ENCODE results near the gene RTP3.
"Not testable (repeated sequence)": the region's sequence is repeated elsewhere in the genome, so short reads cannot be mapped to it uniquely, and the experiment has no call there.

RTP3 gene

GRCh38 chr3:46519952-46520351, 22.2 kb downstream of the RTP3 start:
- no peak for DNase-seq (ENCODE audit: low spot score)

GRCh38 chr3:46520531-46520930, 22.8 kb downstream of the RTP3 start:
- DNase-seq (ENCODE audit: low spot score) = no peak

- DNase-seq (ENCODE audit: low spot score) = no peak
Observed at GRCh38 chr3:46521096-46521495, 23.3 kb downstream of the RTP3 start.

- not testable (repeated sequence) for DNase-seq (ENCODE audit: low spot score)
Observed at GRCh38 chr3:46522201-46522600, 24.4 kb downstream of the RTP3 start.

GRCh38 chr3:46523556-46523955, 25.8 kb downstream of the RTP3 start:
- no peak for DNase-seq (ENCODE audit: low spot score)

- DNase-seq (ENCODE audit: low spot score) = no peak
Observed at GRCh38 chr3:46524008-46524407, 26.2 kb downstream of the RTP3 start.

- DNase-seq (ENCODE audit: low spot score) = no peak
Observed at GRCh38 chr3:46524832-46525231, 27.1 kb downstream of the RTP3 start.

GRCh38 chr3:46527239-46527638, 29.5 kb downstream of the RTP3 start:
- DNase-seq (ENCODE audit: low spot score) = no peak

GRCh38 chr3:46533091-46533490, 35.3 kb downstream of the RTP3 start:
- no peak for DNase-seq (ENCODE audit: low spot score)

GRCh38 chr3:46535746-46536145, 38.0 kb downstream of the RTP3 start:
- no peak for DNase-seq (ENCODE audit: low spot score)

- no peak for DNase-seq (ENCODE audit: low spot score)
Observed at GRCh38 chr3:46536758-46537157, 39.0 kb downstream of the RTP3 start.

GRCh38 chr3:46537316-46537715, 39.5 kb downstream of the RTP3 start:
- DNase-seq (ENCODE audit: low spot score) = no peak

- DNase-seq (ENCODE audit: low spot score) = no peak
Observed at GRCh38 chr3:46537779-46538178, 40.0 kb downstream of the RTP3 start.

GRCh38 chr3:46538425-46538802, 40.6 kb downstream of the RTP3 start:
- DNase-seq (ENCODE audit: low spot score) = not testable (repeated sequence)

GRCh38 chr3:46538803-46539442, 41.1 kb downstream of the RTP3 start:
- peak; percentile 92 for DNase-seq (ENCODE audit: low spot score)

- no peak for DNase-seq (ENCODE audit: low spot score)
Observed at GRCh38 chr3:46539443-46540005, 41.7 kb downstream of the RTP3 start.

GRCh38 chr3:46540550-46540949, 42.8 kb downstream of the RTP3 start:
- DNase-seq (ENCODE audit: low spot score) = no peak

GRCh38 chr3:46541835-46542234, 44.1 kb downstream of the RTP3 start:
- no peak for DNase-seq (ENCODE audit: low spot score)

- no peak for DNase-seq (ENCODE audit: low spot score)
Observed at GRCh38 chr3:46542344-46542743, 44.6 kb downstream of the RTP3 start.

GRCh38 chr3:46542801-46543201, 45.0 kb downstream of the RTP3 start:
- DNase-seq (ENCODE audit: low spot score) = no peak

- no peak for DNase-seq (ENCODE audit: low spot score)
Observed at GRCh38 chr3:46544771-46545503, 47.2 kb downstream of the RTP3 start.

GRCh38 chr3:46545818-46546630, 48.2 kb downstream of the RTP3 start:
- DNase-seq (ENCODE audit: low spot score) = no peak

Data from CD4-positive, alpha-beta T cell treated with Interleukin-6 at 100 ng/mL for 8 hours (primary cell).